HG03575 (cell line): ENCODE data around the gene CHCHD6.

Experiments
- ATAC-seq: cut with Tn5 transposase; IDR thresholded peaks from one replicate; pipeline ENCODE4 v1.9.1; 2021; ENCODE audit not compliant: unreplicated experiment, insufficient number of reproducible peaks, low FRiP score; ENCODE audit errors: extremely low read depth

CHCHD6 gene

GRCh38 chr3:126956866-126957650 lies 253.0 kb downstream of the CHCHD6 start:
- ATAC-seq = no peak

- no peak for ATAC-seq
Observed at GRCh38 chr3:126957776-126958637, 254.0 kb downstream of the CHCHD6 start.

- no peak for ATAC-seq
Observed at GRCh38 chr3:126958638-126959085, 254.6 kb downstream of the CHCHD6 start.

GRCh38 chr3:126959136-126959920 lies 255.3 kb downstream of the CHCHD6 start:
- ATAC-seq = no peak

GRCh38 chr3:126959921-126960603 lies 256.0 kb downstream of the CHCHD6 start:
- no peak for ATAC-seq

- no peak for ATAC-seq
Observed at GRCh38 chr3:126960604-126960995, 256.6 kb downstream of the CHCHD6 start.

- no peak for ATAC-seq
Observed at GRCh38 chr3:126961191-126961790, 257.3 kb downstream of the CHCHD6 start.

- ATAC-seq = no peak
Observed at GRCh38 chr3:126961791-126962461, 257.9 kb downstream of the CHCHD6 start.

- no peak for ATAC-seq
Observed at GRCh38 chr3:126962756-126963155, 258.7 kb downstream of the CHCHD6 start.

- ATAC-seq = no peak
Observed at GRCh38 chr3:126963261-126964190, 259.5 kb downstream of the CHCHD6 start.

GRCh38 chr3:126964261-126964660 lies 260.2 kb downstream of the CHCHD6 start:
- no peak for ATAC-seq

GRCh38 chr3:126964950-126965349 lies 260.9 kb downstream of the CHCHD6 start:
- no peak for ATAC-seq

GRCh38 chr3:126965526-126966080 lies 261.6 kb downstream of the CHCHD6 start:
- ATAC-seq = no peak

- ATAC-seq = no peak
Observed at GRCh38 chr3:126967386-126967785, 263.3 kb downstream of the CHCHD6 start.

GRCh38 chr3:126968391-126969390 lies 264.7 kb downstream of the CHCHD6 start:
- no peak for ATAC-seq

GRCh38 chr3:126969586-126969985 lies 265.5 kb downstream of the CHCHD6 start:
- ATAC-seq = no peak
